ENCODE results near the gene WRAP53. TPM values are rescaled to one million over a fixed set of nuclear protein-coding genes. Genes with fewer than 3 reads are reported as not detected.

The WRAP53 gene
- total and polyA plus RNA-seq, 10 of the 15 experiments (the other 5 are each of a cell fraction or from before 2014, with no cell fraction given), result 1.9 to 42.0 (median 21.9) TPM

DNA sequence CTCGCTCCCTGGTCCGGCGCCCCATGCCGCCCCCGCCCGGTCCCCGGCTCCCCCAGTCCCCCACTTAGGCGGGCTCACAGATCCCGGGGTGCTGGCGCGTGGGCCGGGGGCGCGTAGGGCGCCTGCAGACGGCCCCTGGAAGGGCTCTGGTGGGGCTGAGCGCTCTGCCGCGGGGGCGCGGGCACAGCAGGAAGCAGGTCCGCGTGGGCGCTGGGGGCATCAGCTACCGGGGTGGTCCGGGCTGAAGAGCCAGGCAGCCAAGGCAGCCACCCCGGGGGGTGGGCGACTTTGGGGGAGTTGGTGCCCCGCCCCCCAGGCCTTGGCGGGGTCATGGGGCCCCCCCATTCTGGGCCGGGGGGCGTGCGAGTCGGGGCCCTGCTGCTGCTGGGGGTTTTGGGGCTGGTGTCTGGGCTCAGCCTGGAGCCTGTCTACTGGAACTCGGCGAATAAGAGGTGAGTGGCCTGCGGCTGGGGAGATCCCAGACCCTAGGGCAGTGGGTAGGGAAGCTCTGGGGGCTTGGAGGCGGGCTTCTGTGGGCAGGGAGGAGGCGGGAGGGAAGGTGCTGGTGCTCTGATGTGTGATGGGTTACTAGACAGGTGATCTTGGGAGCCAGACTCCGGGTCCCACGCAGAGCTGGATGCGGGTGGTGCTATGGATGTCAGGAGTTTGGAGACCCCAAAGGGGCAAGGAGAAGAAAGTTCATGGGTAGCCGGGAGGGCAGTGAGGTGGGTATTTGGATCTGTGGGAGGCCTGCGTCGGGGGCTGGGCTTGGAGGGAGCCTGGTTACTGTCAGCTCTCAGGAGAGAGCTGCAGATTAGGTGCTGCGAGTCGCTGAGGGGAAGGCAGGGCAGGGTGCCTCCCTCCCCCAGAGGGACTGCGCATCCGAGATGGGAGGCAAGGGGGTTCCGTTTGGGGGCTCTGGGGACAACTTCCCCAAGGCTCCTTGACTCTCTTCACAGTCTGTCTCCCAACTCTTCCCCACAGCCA, 17.3 kb downstream of the WRAP53 start:
- H4K20me1 ChIP-seq (ENCODE audit: control insufficient read depth, insufficient read depth), result no peaks in the 10 kb centered on the region
- H3K4me1 ChIP-seq (ENCODE audit: control insufficient read depth, insufficient read depth, low read length), result peaks cover 5% of the 10 kb centered on the region
- H3K27me3 ChIP-seq (replicated peaks in 1 of 2; ENCODE audit: control insufficient read depth in 2 of 2, insufficient read depth in 2 of 2, low read length in 1 of 2), result peaks cover 3 to 5% of the 10 kb centered on the region in 2 experiments; a peak in 3 of 4 replicates
- no peaks in the 10 kb centered on the region for H3K9me3 ChIP-seq (replicated peaks; ENCODE audit: control insufficient read depth, insufficient read depth, low read length)
- POLR2A ChIA-PET, result no interaction called here
- no peak for FAIRE-seq
- no peak for DNase-seq (ENCODE audit: low read depth, low spot score)
- RAD21 ChIA-PET (ENCODE audit: unreplicated experiment), result no interaction called here
- no peaks in the 10 kb centered on the region for H3K79me2 ChIP-seq (ENCODE audit: control insufficient read depth, insufficient read depth, low read length)
- CTCF ChIA-PET, result interaction anchor here (1.4 to 1.7 kb wide), 2 partner anchors 18 to 39 kb away, joined by 5 to 6 read pairs; partner anchors contain the start of genes TP53 and WRAP53
- peaks cover 0 to 4% of the 10 kb centered on the region in 2 experiments; a peak in 2 of 4 replicates for H3K36me3 ChIP-seq (ENCODE audit: control insufficient read depth in 2 of 2, insufficient read depth in 2 of 2, low read length in 1 of 2)
- no peak overlapping the region for H3K27ac ChIP-seq (ENCODE audit: control insufficient read depth, insufficient read depth)
- H3K4me3 ChIP-seq, result no peak overlapping the region
- in situ Hi-C loops (cut with MboI), result no loop called here
- TF ChIP-seq ZSCAN29 (IDR thresholded peaks at IDR 0.05), result no peak
- no peak for TF ChIP-seq SREBF1 (IDR thresholded peaks at IDR 0.05; ENCODE audit: low read length)
- no peak for TF ChIP-seq POLR2AphosphoS5 (IDR thresholded peaks at IDR 0.05; ENCODE audit: low read length)
- TF ChIP-seq ZBTB4 (CRISPR knock-in tag; IDR thresholded peaks at IDR 0.05), result no peak
- TF ChIP-seq EZH2 (IDR thresholded peaks at IDR 0.05; ENCODE audit: borderline replicate concordance, control insufficient read depth, low read depth, low read length), result no peak
- no peak for TF ChIP-seq RB1 (IDR thresholded peaks at IDR 0.05; ENCODE audit: borderline replicate concordance)
- no peak for TF ChIP-seq FOXK2 (IDR thresholded peaks at IDR 0.05)
- TF ChIP-seq ZNF217 (IDR thresholded peaks at IDR 0.05), result no peak
- TF ChIP-seq DPF2 (IDR thresholded peaks at IDR 0.05), result no peak
- TF ChIP-seq LARP7 (IDR thresholded peaks at IDR 0.05), result no peak
- TF ChIP-seq, protein P1, sequence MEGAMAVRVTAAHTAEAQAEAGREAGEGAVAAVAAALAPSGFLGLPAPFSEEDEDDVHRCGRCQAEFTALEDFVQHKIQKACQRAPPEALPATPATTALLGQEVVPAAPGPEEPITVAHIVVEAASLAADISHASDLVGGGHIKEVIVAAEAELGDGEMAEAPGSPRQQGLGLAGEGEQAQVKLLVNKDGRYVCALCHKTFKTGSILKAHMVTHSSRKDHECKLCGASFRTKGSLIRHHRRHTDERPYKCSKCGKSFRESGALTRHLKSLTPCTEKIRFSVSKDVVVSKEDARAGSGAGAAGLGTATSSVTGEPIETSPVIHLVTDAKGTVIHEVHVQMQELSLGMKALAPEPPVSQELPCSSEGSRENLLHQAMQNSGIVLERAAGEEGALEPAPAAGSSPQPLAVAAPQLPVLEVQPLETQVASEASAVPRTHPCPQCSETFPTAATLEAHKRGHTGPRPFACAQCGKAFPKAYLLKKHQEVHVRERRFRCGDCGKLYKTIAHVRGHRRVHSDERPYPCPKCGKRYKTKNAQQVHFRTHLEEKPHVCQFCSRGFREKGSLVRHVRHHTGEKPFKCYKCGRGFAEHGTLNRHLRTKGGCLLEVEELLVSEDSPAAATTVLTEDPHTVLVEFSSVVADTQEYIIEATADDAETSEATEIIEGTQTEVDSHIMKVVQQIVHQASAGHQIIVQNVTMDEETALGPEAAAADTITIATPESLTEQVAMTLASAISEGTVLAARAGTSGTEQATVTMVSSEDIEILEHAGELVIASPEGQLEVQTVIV (IDR thresholded peaks at IDR 0.05; ENCODE audit: borderline replicate concordance, partially characterized antibody), result no peak
- SMC1A ChIA-PET (ENCODE audit: uncharacterized antibody, unreplicated experiment), result interaction anchor here (1.2 kb wide), 1 partner anchor 25 kb away, joined by 3 read pairs; no protein-coding TSS in a partner anchor
- H2AFZ ChIP-seq (ENCODE audit: control insufficient read depth, low read depth, low read length), result no peak overlapping the region
- 8% methylated on average over 27 of the region's 50 CpGs for WGBS (ENCODE audit: insufficient coverage, insufficient replicate concordance, low lambda C conversion rate, missing lambda C conversion rate)
- ATAC-seq, result peak; percentile 43
- intact Hi-C loops (cut with micrococcal nuclease; ENCODE audit: unreplicated experiment), result no loop called here
- H3K9ac ChIP-seq (ENCODE audit: control insufficient read depth, insufficient read depth, low read length), result no peak overlapping the region
- no peak overlapping the region; the same call in 1 of the 2 replicates for H3K4me2 ChIP-seq (ENCODE audit: control insufficient read depth, insufficient read depth)
- BruUV-seq (replicated peaks), result no TSS peak
